ENCODE measurements around the gene NPHP4.

NPHP4 gene

DNA sequence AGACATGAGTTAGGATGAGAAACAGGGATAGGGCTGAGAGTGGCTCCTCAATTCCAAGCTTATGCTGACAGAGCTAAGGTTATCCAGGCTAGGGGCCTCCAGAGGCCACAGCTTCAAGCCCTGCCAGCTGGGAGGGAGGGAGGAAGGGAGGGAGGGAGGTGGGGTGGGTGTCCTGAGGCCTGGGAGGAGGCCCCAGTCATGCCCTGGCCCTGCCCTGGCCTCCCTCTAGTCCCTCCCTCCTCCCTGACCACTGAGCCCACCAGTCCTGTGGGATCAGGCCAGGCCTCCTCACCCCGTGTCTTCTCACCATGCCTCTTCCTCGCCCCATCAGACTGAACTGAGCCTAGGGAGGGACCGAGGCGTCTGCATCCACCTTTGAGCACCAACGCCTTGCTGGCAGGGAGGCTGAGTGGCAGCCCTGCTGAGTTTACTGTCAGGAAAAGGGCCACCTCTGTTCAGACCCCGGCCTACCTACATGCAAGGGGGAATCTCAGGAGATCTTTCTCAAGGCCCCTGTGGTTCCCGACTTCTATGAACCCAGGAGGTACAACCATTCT, 116.1 kb downstream of the NPHP4 start:
- no peak for ATAC-seq
- TF ChIP-seq RARB (CRISPR knock-in tag; IDR thresholded peaks at IDR 0.05): no peak
- TF ChIP-seq ZNF8 (CRISPR knock-in tag; IDR thresholded peaks at IDR 0.05): no peak
- no peak for TF ChIP-seq ZNF565 (CRISPR knock-in tag; conservative IDR thresholded peaks at IDR 0.05; ENCODE audit: low read depth)
- TF ChIP-seq, protein P1, sequence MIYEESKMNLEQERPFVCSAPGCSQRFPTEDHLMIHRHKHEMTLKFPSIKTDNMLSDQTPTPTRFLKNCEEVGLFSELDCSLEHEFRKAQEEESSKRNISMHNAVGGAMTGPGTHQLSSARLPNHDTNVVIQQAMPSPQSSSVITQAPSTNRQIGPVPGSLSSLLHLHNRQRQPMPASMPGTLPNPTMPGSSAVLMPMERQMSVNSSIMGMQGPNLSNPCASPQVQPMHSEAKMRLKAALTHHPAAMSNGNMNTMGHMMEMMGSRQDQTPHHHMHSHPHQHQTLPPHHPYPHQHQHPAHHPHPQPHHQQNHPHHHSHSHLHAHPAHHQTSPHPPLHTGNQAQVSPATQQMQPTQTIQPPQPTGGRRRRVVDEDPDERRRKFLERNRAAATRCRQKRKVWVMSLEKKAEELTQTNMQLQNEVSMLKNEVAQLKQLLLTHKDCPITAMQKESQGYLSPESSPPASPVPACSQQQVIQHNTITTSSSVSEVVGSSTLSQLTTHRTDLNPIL (CRISPR knock-in tag; IDR thresholded peaks at IDR 0.05; ENCODE audit: low read depth): no peak
- TF ChIP-seq, protein P2, sequence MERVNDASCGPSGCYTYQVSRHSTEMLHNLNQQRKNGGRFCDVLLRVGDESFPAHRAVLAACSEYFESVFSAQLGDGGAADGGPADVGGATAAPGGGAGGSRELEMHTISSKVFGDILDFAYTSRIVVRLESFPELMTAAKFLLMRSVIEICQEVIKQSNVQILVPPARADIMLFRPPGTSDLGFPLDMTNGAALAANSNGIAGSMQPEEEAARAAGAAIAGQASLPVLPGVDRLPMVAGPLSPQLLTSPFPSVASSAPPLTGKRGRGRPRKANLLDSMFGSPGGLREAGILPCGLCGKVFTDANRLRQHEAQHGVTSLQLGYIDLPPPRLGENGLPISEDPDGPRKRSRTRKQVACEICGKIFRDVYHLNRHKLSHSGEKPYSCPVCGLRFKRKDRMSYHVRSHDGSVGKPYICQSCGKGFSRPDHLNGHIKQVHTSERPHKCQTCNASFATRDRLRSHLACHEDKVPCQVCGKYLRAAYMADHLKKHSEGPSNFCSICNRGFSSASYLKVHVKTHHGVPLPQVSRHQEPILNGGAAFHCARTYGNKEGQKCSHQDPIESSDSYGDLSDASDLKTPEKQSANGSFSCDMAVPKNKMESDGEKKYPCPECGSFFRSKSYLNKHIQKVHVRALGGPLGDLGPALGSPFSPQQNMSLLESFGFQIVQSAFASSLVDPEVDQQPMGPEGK (CRISPR knock-in tag; IDR thresholded peaks at IDR 0.05; ENCODE audit: borderline replicate concordance): no peak
- TF ChIP-seq OSR1 (CRISPR knock-in tag; IDR thresholded peaks at IDR 0.05): no peak
- no peak for TF ChIP-seq ARNTL (CRISPR knock-in tag; IDR thresholded peaks at IDR 0.05; ENCODE audit: borderline replicate concordance, low read depth)
- no peak for TF ChIP-seq TOX (CRISPR knock-in tag; IDR thresholded peaks at IDR 0.05; ENCODE audit: borderline replicate concordance)
- no peak for TF ChIP-seq BACH2 (CRISPR knock-in tag; IDR thresholded peaks at IDR 0.05; ENCODE audit: borderline replicate concordance)
- TF ChIP-seq GLIS3 (CRISPR knock-in tag; IDR thresholded peaks at IDR 0.05): no peak
- TF ChIP-seq ZFP30 (CRISPR knock-in tag; IDR thresholded peaks at IDR 0.05): no peak
- TF ChIP-seq ZFP3 (CRISPR knock-in tag; IDR thresholded peaks at IDR 0.05): no peak
- TF ChIP-seq ESRRG (CRISPR knock-in tag; IDR thresholded peaks at IDR 0.05): no peak
- no peak for TF ChIP-seq TCF4 (CRISPR knock-in tag; IDR thresholded peaks at IDR 0.05; ENCODE audit: borderline replicate concordance)
- TF ChIP-seq SNAI2 (CRISPR knock-in tag; IDR thresholded peaks at IDR 0.05): no peak
- TF ChIP-seq, protein P3, sequence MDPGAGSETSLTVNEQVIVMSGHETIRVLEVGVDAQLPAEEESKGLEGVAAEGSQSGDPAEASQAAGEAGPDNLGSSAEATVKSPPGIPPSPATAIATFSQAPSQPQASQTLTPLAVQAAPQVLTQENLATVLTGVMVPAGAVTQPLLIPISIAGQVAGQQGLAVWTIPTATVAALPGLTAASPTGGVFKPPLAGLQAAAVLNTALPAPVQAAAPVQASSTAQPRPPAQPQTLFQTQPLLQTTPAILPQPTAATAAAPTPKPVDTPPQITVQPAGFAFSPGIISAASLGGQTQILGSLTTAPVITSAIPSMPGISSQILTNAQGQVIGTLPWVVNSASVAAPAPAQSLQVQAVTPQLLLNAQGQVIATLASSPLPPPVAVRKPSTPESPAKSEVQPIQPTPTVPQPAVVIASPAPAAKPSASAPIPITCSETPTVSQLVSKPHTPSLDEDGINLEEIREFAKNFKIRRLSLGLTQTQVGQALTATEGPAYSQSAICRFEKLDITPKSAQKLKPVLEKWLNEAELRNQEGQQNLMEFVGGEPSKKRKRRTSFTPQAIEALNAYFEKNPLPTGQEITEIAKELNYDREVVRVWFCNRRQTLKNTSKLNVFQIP (CRISPR knock-in tag; IDR thresholded peaks at IDR 0.05; ENCODE audit: borderline replicate concordance, low read depth): no peak

DNA sequence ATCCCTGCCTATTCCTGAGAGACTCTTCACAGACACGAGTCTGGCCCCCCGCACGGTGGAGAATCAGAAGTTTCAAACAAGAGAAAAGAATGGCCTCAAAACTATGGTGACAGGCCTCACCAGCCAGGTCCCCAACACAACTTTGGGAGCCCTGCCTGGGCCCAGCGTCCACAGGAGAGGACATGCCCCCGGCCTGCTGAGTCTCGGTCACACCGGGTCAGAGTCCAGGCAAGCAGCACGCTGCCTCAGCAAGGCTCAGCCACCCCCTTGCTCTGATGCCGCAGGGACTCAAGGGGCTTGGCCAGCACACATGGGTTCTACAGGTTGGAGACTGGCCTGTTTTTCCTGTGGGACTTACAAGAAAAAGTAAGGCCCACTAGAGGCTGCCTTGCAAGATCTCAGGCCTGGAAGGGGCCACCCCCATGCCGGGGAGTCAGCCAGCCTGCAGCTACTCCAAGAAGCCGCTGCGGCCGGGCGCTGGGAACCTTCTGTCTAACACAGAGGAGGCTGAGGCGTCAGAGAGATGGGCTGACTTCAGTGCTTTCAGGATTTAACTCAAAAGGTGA, 116.8 kb downstream of the NPHP4 start:
- ATAC-seq: no peak
- TF ChIP-seq ESRRG (CRISPR knock-in tag; IDR thresholded peaks at IDR 0.05) (no peak), TCF4 (CRISPR knock-in tag; IDR thresholded peaks at IDR 0.05; ENCODE audit: borderline replicate concordance) (no peak), ZNF70 (CRISPR knock-in tag; IDR thresholded peaks at IDR 0.05) (no peak), ZFP30 (CRISPR knock-in tag; IDR thresholded peaks at IDR 0.05) (no peak), OSR1 (CRISPR knock-in tag; IDR thresholded peaks at IDR 0.05) (no peak)

DNA sequence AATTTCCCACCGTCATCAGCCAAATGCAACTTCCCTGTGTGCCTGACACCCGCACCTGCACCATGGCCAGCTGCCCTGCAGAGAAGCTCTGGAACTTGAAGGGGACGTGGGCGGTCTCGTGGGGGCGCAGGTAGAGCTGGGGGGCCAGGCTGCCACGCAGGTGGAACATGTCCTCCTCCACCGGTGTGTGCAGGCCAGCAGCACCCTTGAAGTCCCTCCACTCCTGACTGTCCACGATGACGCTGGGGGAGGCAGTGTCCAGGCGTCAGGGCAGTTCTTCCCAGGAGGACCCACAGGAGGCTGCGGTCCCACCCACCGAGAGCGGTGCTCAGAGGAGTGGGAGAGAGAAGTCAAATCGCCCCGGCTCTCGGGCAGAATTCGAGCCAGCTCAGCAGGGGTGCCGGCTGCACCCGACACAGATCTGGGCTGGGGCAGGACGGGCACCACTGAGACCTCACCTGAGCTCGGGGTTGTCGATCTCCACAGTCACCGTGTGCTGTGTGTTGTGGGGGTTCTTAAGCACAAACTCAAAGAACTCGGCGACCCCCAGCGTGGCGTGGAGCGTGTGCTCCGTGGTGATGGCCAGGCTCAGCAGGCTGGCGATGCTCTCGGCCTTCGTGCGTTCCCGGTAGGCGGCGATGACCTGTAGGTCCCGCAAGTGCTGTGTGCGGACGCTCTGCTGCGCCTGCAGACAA, 117.7 kb downstream of the NPHP4 start:
- TF ChIP-seq GLIS3 (CRISPR knock-in tag; IDR thresholded peaks at IDR 0.05): no peak
- TF ChIP-seq ESRRG (CRISPR knock-in tag; IDR thresholded peaks at IDR 0.05): no peak
- TF ChIP-seq, protein P3 (CRISPR knock-in tag; IDR thresholded peaks at IDR 0.05; ENCODE audit: borderline replicate concordance, low read depth): no peak
- no peak for ATAC-seq

DNA sequence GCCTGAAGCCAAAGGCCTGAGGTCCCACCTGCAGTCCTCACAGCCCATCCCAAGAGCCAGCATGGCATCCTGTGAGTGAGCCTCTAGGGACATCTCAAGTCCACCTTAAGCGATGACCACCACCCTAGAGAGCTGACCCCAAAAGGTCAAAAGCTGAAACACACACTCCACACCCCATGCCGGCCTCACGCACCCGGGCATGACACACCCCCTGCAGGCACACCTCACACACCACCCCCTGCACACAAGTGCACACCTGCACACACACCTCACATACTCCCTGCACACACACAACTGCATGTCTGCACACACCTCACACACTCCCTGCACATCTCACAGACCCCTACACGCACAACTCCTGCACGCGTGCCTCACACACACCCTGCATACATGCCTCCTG, 118.7 kb downstream of the NPHP4 start:
- no peak for ATAC-seq
- TF ChIP-seq ESRRG (CRISPR knock-in tag; IDR thresholded peaks at IDR 0.05): no peak
- no peak for TF ChIP-seq RARB (CRISPR knock-in tag; IDR thresholded peaks at IDR 0.05)
- TF ChIP-seq, protein P2 (CRISPR knock-in tag; IDR thresholded peaks at IDR 0.05; ENCODE audit: borderline replicate concordance): no peak
- TF ChIP-seq, protein P4, sequence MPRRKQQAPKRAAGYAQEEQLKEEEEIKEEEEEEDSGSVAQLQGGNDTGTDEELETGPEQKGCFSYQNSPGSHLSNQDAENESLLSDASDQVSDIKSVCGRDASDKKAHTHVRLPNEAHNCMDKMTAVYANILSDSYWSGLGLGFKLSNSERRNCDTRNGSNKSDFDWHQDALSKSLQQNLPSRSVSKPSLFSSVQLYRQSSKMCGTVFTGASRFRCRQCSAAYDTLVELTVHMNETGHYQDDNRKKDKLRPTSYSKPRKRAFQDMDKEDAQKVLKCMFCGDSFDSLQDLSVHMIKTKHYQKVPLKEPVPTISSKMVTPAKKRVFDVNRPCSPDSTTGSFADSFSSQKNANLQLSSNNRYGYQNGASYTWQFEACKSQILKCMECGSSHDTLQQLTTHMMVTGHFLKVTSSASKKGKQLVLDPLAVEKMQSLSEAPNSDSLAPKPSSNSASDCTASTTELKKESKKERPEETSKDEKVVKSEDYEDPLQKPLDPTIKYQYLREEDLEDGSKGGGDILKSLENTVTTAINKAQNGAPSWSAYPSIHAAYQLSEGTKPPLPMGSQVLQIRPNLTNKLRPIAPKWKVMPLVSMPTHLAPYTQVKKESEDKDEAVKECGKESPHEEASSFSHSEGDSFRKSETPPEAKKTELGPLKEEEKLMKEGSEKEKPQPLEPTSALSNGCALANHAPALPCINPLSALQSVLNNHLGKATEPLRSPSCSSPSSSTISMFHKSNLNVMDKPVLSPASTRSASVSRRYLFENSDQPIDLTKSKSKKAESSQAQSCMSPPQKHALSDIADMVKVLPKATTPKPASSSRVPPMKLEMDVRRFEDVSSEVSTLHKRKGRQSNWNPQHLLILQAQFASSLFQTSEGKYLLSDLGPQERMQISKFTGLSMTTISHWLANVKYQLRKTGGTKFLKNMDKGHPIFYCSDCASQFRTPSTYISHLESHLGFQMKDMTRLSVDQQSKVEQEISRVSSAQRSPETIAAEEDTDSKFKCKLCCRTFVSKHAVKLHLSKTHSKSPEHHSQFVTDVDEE (CRISPR knock-in tag; IDR thresholded peaks at IDR 0.05): no peak
- TF ChIP-seq ZNF70 (CRISPR knock-in tag; IDR thresholded peaks at IDR 0.05): no peak
- no peak for TF ChIP-seq ISL1 (CRISPR knock-in tag; IDR thresholded peaks at IDR 0.05)
- TF ChIP-seq BACH2 (CRISPR knock-in tag; IDR thresholded peaks at IDR 0.05; ENCODE audit: borderline replicate concordance): no peak
- no peak for TF ChIP-seq PPARA (CRISPR knock-in tag; IDR thresholded peaks at IDR 0.05; ENCODE audit: borderline replicate concordance)
- TF ChIP-seq, protein P5, sequence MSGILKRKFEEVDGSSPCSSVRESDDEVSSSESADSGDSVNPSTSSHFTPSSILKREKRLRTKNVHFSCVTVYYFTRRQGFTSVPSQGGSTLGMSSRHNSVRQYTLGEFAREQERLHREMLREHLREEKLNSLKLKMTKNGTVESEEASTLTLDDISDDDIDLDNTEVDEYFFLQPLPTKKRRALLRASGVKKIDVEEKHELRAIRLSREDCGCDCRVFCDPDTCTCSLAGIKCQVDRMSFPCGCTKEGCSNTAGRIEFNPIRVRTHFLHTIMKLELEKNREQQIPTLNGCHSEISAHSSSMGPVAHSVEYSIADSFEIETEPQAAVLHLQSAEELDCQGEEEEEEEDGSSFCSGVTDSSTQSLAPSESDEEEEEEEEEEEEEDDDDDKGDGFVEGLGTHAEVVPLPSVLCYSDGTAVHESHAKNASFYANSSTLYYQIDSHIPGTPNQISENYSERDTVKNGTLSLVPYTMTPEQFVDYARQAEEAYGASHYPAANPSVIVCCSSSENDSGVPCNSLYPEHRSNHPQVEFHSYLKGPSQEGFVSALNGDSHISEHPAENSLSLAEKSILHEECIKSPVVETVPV (CRISPR knock-in tag; IDR thresholded peaks at IDR 0.05): no peak
- TF ChIP-seq SNAI2 (CRISPR knock-in tag; IDR thresholded peaks at IDR 0.05): no peak
- TF ChIP-seq ZFP30 (CRISPR knock-in tag; IDR thresholded peaks at IDR 0.05): no peak
- TF ChIP-seq ARNTL (CRISPR knock-in tag; IDR thresholded peaks at IDR 0.05; ENCODE audit: borderline replicate concordance, low read depth): no peak
